ENCODE measurements around the gene ITIH3. TPM values are rescaled to one million over a fixed set of nuclear protein-coding genes. Genes with fewer than 3 reads are reported as not detected.

Gene ITIH3
- total and polyA plus RNA-seq, 2 of the 8 experiments (the other 6 are each of a cell fraction or from before 2014, with no cell fraction given): not detected

- H2AK5ac ChIP-seq (ENCODE audit: low read depth, low read length): no peak overlapping the region
- WGBS, 2 experiments (ENCODE audit: extremely low coverage in 1 of 2, insufficient coverage in 1 of 2, insufficient read length in 1 of 2, insufficient replicate concordance in 2 of 2, low coverage in 1 of 2, low lambda C conversion rate in 2 of 2, missing lambda C conversion rate in 1 of 2): 85% methylated on average over 10 of the region's 11 CpGs; no CpG with 5 or more reads in 1 of the 2 experiments
- H3K9me3 ChIP-seq (ENCODE audit: insufficient read depth in 2 of 2, low read depth in 1 of 2, low read length in 1 of 2): no peaks in the 10 kb centered on the region
- CTCF ChIA-PET (ENCODE audit: partially characterized antibody): interaction anchor here (0.8 to 3.2 kb wide), 7 partner anchors 8 to 128 kb away, joined by 3 to 26 read pairs (median 3); no protein-coding TSS in a partner anchor
- H3K9ac ChIP-seq (replicated peaks in 1 of 4; ENCODE audit: extremely low read depth in 1 of 4, low read depth in 3 of 4, low read length in 3 of 4): no peak overlapping the region
- H3K4me1 ChIP-seq (replicated peaks in 1 of 4; ENCODE audit: control insufficient read depth in 3 of 4, insufficient read depth in 4 of 4, low read length in 3 of 4): 0 out of 7 replicates have a peak, but pooled peaks cover 0 to 2% (median 0%) of the 10 kb centered on the region in 4 experiments
- H4K20me1 ChIP-seq (replicated peaks in 1 of 2; ENCODE audit: control insufficient read depth in 1 of 2, insufficient read depth in 2 of 2, low read length in 2 of 2): peaks cover 0 to 3% of the 10 kb centered on the region in 2 experiments
- H3K4me3 ChIP-seq (ENCODE audit: extremely low read depth in 1 of 4, insufficient read depth in 2 of 4, low read depth in 3 of 4, low read length in 4 of 4): no peak overlapping the region
- no peak overlapping the region for H3K56ac ChIP-seq (replicated peaks; ENCODE audit: insufficient read length, low read depth, low read length)
- H2BK15ac ChIP-seq (ENCODE audit: low read length): no peak overlapping the region
- no peak overlapping the region for H4K8ac ChIP-seq (ENCODE audit: extremely low read depth, insufficient read depth, low read length)
- H2BK12ac ChIP-seq (ENCODE audit: low read depth, low read length): no peak overlapping the region
- no peak overlapping the region for H4K5ac ChIP-seq (ENCODE audit: insufficient read length, low read depth, low read length)
- no peak for DNase-seq (ENCODE audit: low read depth in 1 of 2, low spot score in 2 of 2)
- no peak overlapping the region for H3K4ac ChIP-seq (replicated peaks; ENCODE audit: insufficient read length, low read depth, low read length)
- no peak overlapping the region for H3K14ac ChIP-seq (ENCODE audit: insufficient read length)
- H3K18ac ChIP-seq (ENCODE audit: extremely low read depth, low read length): no peak overlapping the region
- no peaks in the 10 kb centered on the region for H3K36me3 ChIP-seq (ENCODE audit: control insufficient read depth in 2 of 4, insufficient read depth in 4 of 4, low read length in 3 of 4)
- H3K79me1 ChIP-seq (ENCODE audit: low read depth, low read length): no peaks in the 10 kb centered on the region
- no peak overlapping the region for H4K91ac ChIP-seq (replicated peaks; ENCODE audit: insufficient read length, low read length)
- no peaks in the 10 kb centered on the region for H3K27me3 ChIP-seq (replicated peaks in 1 of 4; ENCODE audit: control insufficient read depth in 3 of 4, extremely low read depth in 1 of 4, insufficient read depth in 3 of 4, low read length in 3 of 4)
- POLR2A ChIA-PET (ENCODE audit: partially characterized antibody): interaction anchor here (1.1 to 1.5 kb wide), 2 partner anchors 9 to 12 kb away, joined by 4 read pairs; no protein-coding TSS in a partner anchor
- H3K23me2 ChIP-seq (ENCODE audit: low read depth, low read length): no peaks in the 10 kb centered on the region
- no peak overlapping the region for H2BK120ac ChIP-seq (replicated peaks; ENCODE audit: low read depth, low read length)
- H3K4me2 ChIP-seq (ENCODE audit: insufficient read depth in 1 of 2, low read depth in 2 of 2, low read length in 2 of 2): no peak overlapping the region
- no peak overlapping the region for H2AFZ ChIP-seq (ENCODE audit: low read length)
- H3K23ac ChIP-seq (ENCODE audit: insufficient read length): no peak overlapping the region
- no peak overlapping the region for H2BK5ac ChIP-seq (ENCODE audit: low read depth, low read length)
- H3K79me2 ChIP-seq (ENCODE audit: control insufficient read depth in 1 of 2, insufficient read depth in 2 of 2, low read length in 2 of 2): no peaks in the 10 kb centered on the region
- no peak overlapping the region for H3K27ac ChIP-seq (ENCODE audit: low read depth, low read length)
- no peak for FAIRE-seq
- H2BK20ac ChIP-seq (ENCODE audit: low read length): no peak overlapping the region
- TF ChIP-seq POU5F1 (IDR thresholded peaks at IDR 0.05; ENCODE audit: low read depth, low read length) (no peak), CBX8 (IDR thresholded peaks at IDR 0.05; ENCODE audit: borderline replicate concordance, low read depth, low read length) (no peak), ATF3 (IDR thresholded peaks at IDR 0.05; ENCODE audit: insufficient read depth, low read depth, low read length) (no peak), TBP (IDR thresholded peaks at IDR 0.05; ENCODE audit: low read depth, low read length) (no peak), SIX5 (IDR thresholded peaks at IDR 0.05; ENCODE audit: low read depth, low read length) (no peak), BCL11A (IDR thresholded peaks at IDR 0.05; ENCODE audit: low read depth in 2 of 2, low read length in 2 of 2) (no peak), TAF1 (IDR thresholded peaks at IDR 0.05; ENCODE audit: low read depth, low read length) (no peak), FOSL1 (IDR thresholded peaks at IDR 0.05; ENCODE audit: insufficient read depth, low read depth, low read length) (no peak), NANOG (IDR thresholded peaks at IDR 0.05; ENCODE audit: insufficient read depth, low read depth, low read length, poor library complexity, severe bottlenecking) (no peak), KDM1A (IDR thresholded peaks at IDR 0.05; ENCODE audit: borderline replicate concordance, low read length) (no peak), RFX5 (IDR thresholded peaks at IDR 0.05; ENCODE audit: borderline replicate concordance, low read depth, low read length) (no peak), EGR1 (IDR thresholded peaks at IDR 0.05; ENCODE audit: borderline replicate concordance, low read depth, low read length) (no peak), HDAC2 (IDR thresholded peaks at IDR 0.05; ENCODE audit: borderline replicate concordance in 1 of 2, low read depth in 2 of 2, low read length in 2 of 2) (no peak)
These were observed 7.3 kb upstream of the ITIH3 start for GRCh38 chr3:52787246-52787645.
